ENCODE results near the gene ULK4.
"Not testable (repeated sequence)": the region's sequence is repeated elsewhere in the genome, so short reads cannot be mapped to it uniquely, and the experiment has no call there.

ULK4 gene

GRCh38 chr3:41647730-41648129 is 314.2 kb downstream of the ULK4 start:
- DNase-seq (ENCODE audit: low spot score) = not testable (repeated sequence)

- no peak for DNase-seq (ENCODE audit: low spot score)
Measured at GRCh38 chr3:41640076-41640475, 321.8 kb downstream of the ULK4 start.

DNA sequence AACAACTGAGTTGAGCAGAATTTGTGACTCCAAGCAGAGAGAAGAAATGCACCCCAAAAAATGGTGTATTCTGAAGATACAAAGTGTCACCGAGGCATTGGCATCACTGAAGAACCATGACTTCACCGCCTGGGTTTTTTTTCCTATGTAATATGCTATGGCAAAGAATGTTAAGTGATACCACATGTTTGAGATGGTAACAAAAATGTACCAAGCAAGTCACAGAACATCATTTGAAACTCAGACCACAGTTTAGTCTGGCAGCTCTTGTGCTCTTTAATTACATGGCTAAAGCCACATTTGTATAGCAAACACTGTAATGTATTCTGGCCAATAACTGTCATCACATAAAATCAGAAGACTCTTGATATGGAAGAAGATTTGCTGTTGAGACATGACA is 323.5 kb downstream of the ULK4 start:
- no peak for DNase-seq (ENCODE audit: low spot score)

- no peak for DNase-seq (ENCODE audit: low spot score)
Measured at GRCh38 chr3:41632700-41633099, 329.2 kb downstream of the ULK4 start.

- no peak for DNase-seq (ENCODE audit: low spot score)
Measured at GRCh38 chr3:41630708-41631107, 331.2 kb downstream of the ULK4 start.

DNA sequence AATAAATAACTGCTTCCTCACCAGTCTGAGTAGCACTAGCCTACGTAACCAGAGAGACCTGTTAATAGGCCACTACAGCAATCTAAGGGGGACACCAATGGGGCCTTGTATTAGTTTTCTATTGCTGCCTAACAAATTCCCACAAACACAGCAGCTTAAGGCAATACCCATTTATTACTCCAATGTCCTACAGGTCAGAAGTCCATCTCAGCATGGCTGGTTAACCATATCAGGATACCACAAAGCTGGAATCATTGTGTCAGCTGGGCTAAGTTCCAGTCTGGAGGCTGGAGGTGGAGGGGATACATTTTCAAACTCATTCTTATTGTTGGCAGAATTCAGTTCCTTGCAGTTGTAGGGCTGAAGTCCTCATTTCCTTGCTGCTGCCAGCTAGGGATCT is 331.9 kb downstream of the ULK4 start:
- no peak for DNase-seq (ENCODE audit: low spot score)

DNA sequence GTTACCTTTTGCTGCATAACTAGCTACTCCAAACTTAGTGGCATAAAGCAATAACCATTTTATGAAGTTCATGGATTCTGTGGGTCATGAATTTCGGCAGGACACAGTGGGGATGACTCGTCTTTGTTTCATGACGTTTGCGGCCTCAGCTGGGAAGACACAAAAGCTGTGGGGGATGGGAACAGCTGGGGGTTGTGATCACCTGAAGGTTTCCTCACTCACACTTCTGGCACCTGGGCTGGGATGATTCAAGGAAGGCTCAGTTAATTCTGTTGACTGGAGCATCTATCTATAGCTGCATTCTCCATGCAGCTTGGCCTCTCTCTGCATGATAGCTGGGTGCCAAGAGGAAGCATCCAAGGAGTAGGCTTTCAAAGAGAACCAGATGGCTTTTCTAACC is 332.8 kb downstream of the ULK4 start:
- no peak for DNase-seq (ENCODE audit: low spot score)

DNA sequence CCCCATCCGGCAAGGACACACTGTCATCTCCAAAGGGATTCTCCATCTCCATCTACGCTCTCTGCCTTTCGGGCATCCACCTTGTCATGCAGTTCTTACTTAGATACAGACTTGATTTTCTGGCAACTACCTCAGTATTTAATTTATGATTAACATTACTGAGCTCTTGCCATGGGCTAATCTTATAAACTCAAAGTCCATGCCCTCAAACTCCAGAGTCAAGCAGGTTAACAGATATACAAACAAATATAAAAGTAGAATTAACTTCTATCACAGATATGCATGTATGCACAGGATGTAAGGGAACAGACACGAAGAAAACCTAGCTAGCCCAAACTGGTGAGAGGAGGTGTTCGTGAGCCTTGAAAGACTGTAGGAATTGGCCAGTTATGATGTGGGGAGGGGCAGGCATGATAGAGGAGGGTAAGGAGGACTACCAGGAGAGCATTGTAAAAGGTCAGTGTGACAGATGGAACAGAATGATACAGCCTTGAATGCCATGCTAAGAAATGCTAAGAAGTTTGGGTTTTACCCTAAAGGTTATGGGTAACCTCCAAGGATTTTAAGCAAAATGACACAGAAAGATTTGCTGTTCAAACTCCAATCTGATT is 334.3 kb downstream of the ULK4 start:
- no peak for DNase-seq (ENCODE audit: low spot score)

GRCh38 chr3:41612853-41613252 is 349.1 kb downstream of the ULK4 start:
- no peak for DNase-seq (ENCODE audit: low spot score)

- no peak for DNase-seq (ENCODE audit: low spot score)
Measured at GRCh38 chr3:41611008-41611407, 350.9 kb downstream of the ULK4 start.

GRCh38 chr3:41608347-41608746 is 353.6 kb downstream of the ULK4 start:
- no peak for DNase-seq (ENCODE audit: low spot score)

- no peak for DNase-seq (ENCODE audit: low spot score)
Measured at GRCh38 chr3:41603807-41604206, 358.1 kb downstream of the ULK4 start.

DNA sequence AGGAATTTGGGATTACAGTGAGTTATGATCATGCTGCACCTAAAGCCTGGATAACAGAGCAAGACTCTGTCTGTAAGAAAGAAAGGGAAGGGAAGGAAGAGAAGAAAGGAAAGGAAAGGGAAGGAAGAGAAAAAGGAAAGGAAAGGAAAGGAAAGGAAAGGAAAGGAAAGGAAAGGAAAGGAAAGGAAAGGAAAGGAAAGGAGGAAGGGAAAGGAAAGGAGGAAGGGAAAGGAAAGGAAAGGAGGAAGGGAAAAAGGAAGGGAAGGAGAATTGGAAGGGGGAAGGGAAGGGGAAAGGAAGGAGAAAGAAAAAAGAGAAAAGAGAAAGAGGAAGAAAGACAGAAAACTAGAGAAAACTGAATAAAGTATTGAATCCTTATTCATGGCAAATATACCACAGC is 359.8 kb downstream of the ULK4 start:
- no peak for DNase-seq (ENCODE audit: low spot score)

DNA sequence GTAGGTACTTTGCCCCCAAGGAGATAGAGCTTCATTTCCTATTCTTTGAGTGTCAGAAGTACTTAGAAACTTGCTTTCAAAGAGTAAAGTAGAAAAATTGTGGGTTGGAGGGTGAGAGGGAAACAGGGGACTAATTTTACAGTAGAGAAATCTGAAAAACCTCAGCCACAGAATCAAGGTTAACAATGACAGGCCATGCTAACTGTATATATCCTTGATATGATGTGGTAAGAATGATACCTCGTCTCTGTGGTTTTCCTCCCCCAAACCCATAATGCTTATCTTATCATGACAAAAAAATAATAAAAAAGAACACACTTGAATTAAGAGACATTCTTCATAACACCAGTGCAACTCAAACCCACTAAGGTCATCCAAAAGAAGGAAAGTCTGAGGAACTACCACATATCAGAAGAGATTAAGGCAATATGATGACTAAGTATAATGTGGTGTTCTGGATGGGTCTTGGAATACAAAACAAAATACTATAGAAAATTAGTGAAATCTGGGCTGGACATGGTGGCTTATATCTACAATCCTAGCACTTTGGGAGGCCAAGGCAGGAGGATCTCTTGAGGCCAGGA is 360.4 kb downstream of the ULK4 start:
- no peak for DNase-seq (ENCODE audit: low spot score)

- DNase-seq (ENCODE audit: low spot score) = no peak
Measured at GRCh38 chr3:41600616-41601015, 361.3 kb downstream of the ULK4 start.

- DNase-seq (ENCODE audit: low spot score) = no peak
Measured at GRCh38 chr3:41599127-41599484, 362.8 kb downstream of the ULK4 start.

GRCh38 chr3:41598402-41599126 is 363.3 kb downstream of the ULK4 start:
- no peak for DNase-seq (ENCODE audit: low spot score)

DNA sequence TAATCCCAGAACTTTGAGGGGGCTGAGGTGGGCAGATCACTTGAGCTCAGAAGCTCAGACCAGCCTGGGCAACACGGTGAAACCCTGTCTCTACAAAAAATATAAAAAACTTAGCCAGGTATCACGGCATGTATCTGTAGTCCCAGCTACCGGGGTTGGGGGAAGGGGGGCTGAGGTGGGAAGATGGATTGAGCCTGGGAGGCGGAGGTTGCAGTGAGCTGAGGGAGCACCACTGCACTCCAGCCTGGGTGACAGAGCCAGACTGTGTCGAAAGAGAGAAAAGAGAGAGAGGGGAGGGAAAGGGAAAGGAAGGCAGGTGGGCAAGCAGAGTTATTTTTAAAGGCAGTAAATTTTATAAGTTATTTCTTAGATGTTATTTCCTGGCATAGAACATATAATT is 368.1 kb downstream of the ULK4 start:
- no peak for DNase-seq (ENCODE audit: low spot score)

DNA sequence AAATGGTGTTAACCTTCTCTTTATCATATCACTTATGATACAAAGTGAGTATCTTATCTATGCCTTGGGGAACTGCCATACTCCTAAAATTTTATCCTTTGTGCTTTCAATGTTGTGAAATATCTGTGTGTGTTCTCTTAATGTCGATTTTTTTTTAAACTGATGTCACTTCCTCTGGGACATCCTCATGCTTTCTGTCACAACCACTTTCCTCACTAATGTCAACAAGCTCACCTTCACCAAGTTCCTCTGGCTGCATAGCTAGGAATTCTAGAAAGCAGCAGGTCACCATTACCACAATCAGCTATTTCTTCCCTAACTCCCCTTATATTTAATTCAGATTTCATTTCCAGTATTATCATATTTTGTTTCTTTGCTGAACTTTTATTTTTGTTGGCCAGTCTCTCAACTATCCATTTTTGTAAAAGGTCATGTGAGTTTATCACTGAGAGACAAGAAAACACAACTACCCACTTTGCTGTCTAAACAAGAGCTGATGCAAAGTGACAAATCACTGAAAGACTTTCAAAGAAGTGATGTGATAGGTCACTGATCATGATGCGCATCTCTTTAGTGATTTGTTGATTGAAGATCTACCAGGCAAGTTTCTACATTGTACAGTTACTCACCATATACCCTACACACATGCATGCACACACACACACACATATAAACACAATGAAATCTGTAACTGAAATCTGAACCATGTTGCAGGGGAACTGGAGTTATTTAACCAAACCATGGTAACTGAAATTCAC is 369.0 kb downstream of the ULK4 start:
- no peak for DNase-seq (ENCODE audit: low spot score)

- DNase-seq (ENCODE audit: low spot score) = no peak
Measured at GRCh38 chr3:41583014-41583413, 378.9 kb downstream of the ULK4 start.

DNA sequence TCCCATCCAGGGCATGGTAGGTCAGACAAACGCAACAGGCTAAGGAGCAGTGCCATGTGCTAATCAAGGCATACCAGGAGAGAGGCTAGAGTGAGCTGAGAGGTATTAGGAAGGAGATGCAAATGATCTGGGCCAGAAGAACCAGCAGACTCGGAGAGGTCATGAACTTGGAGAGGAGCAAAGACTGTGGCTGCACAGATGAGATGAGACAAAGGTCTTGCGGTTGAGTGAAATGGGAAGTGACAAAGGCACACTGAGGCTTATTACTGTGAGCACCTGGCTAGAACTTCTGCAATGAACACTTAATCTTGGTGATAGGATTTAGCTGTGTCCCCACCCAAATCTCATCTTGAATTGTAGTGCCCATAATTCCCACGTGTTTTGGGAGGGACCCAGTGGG is 380.2 kb downstream of the ULK4 start:
- no peak for DNase-seq (ENCODE audit: low spot score)

DNA sequence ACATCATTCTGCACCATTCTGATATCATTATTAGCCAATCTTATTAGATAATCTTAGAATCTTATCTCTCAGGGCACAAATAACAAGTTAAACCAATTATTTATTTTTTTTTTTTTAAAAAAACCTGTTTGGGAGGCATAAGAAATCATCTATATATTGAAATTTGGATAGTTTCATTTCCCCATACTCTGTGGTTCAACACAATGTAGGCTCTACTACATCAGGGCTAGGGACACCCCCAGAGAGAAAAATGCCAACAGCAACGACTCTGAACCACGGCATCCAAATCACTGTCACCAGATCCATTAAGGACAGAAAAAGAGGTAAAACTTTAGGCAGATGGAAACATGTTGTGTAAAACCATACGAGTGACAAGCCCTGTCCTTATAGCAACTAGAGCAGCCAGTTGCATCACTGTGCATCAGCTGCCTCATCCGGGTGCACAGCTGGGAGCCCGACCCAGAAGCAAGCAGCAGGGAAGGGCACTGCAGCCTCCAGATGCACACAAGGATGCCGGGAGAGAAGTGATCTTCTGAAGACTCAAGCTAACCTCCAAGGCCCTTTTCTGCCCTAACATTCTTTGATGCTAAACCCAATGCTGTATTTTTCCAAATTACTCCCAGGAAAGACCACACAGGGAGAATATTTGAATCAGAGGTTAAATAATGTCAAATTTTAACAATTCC is 381.5 kb downstream of the ULK4 start:
- DNase-seq (ENCODE audit: low spot score) = no peak

Data from pons (tissue), 1 donor.